NCI-H524 (cell line): ENCODE results near the gene PAX8.
A peak's percentile ranks its signal among the peaks of the same experiment; 100 is the strongest.
"Not testable (repeated sequence)": the region's sequence is repeated elsewhere in the genome, so short reads cannot be mapped to it uniquely, and the experiment has no call there.

ENCODE experiments used
- DNase-seq, 2 experiments: peaks; one replicate each; lab custom pipeline; 2025; lab: John Stamatoyannopoulos, UW

Gene PAX8

DNA sequence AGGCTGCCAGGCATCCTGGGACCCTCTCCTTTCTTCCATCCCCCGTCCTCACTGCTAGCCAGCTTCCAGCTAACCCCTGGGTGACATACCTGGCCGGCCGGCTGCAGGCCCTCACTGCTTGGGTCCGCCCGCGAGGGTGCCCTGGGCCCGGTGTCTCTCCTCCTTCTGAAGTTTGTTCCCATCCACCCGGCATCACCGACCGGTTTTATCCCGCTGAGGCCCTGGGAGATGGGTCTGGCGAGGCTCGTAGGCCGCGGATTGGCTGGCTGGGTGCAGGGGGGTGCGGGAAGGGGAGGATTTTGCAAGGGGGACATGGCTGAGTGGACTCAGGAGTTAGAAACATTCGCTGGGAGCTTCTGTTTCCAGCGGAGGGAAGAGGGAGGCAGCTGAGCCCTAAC is at the start of gene PAX8:
Gene PAX8 (minus strand): TSS at position 180 of the 398 bp plus-strand sequence. CDS start 527 bp downstream, outside the sequence.
- DNase-seq, result no peak

DNA sequence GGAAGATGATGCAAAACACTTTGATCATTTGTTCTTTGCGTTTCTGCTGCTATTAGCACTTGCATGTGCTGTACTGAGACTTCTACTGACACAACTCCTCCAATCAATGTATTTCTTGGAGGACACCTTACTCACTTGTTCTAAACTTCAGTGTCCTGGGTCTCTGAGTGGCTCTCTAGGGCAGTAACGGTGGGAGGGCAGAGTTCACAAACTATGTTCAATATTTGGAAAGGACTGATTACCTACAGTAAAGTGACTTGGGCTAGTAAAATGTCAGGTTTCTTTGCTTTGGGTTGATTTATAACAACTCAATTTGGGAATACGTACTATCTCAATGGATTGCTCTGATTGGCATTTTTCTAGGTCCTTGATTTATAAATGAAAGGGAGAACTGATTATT is 49.3 kb upstream of the PAX8 start:
- no peak for DNase-seq

DNA sequence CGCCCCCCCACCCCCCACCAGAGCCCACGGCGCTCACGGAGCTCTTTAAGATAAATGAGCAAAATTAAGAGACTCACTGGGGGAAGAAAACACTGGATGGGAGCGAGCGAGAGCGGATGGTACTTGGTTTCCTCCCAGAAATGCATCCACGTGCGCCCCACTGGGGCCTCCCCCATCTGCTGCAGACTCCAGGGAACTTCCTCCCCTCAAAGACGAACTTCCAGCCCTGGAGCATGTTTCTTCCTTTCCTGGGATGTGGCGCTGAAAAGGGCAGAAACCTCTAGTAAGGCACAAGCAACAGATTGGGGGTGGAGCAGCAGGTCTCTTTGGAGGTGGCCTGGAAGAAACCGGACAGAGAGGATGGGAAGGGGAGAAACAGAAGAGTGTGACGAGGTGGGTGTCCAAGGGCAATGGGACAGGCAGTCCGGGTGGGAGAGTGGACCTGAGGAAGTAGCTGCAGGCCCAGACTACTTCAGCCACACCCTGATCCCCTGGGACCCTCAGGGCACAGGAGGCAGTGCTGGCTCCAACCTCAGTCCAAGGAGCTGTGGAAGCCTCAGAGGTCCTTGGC is 46.5 kb upstream of the PAX8 start:
- DNase-seq, result peak; percentile 45 to 55

DNA sequence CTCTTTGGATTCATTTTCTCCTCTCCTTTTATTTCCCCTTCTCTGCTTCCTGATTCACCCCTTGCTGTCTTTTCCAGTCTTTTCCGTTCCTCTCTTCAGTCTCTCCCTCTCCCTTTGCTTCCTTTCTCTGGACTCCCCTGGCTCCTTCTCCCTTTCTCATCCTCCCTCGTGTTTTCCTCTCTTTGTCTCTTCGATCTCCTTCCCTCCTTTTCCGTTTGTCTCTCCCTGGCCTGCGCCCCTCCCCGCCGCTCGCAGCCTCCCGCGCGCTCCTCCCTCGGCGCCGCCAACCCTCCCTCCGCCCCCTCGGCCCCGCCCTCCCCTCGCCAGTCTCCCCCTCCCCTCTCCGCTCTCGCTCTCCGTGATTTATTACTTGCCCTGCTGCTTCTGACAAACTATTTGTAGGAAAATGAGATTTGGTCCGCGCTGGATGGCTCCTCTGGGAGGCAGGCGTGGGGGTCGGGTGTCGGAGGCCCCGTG is 46.0 kb upstream of the PAX8 start:
- peak; percentile 45 to 67 for DNase-seq

DNA sequence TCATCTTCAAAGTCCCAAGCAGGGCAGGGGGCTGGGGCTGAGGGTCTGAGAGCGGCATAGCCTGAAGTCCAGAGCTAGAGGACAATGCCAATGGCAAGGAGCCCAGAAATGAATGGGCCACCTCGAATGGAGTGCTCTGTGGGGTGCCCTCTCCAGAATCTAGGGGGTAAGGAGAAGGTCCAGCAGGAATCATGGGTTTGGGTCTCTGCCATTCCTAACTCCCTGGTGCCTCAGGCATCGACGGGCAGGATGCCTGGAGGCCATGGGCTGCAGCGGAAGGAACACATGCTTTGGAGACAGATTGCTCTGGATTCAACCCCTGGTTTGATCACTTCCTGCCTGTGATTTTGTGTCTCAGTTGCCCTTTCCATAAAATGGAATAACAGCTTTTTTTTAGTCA is 44.4 kb upstream of the PAX8 start:
- DNase-seq, result not testable (repeated sequence)

DNA sequence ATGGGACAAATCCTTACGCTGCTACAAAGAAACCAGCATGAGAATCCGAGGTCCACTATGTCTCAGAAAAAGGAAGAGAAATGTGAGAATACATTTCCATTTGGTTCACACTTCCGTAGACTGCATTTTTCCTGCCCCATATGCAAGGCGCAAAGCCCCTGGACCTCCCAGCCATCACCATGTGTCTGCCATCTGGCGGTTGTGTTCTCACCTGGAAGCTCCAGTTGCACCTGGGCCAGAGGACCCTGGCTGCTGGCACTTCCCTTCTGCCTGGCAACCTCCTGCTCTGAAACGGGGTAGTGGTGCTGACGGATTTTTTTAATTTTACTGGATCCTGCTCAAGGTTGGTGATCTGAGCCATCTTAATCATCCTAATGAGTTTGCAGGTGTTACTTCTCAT is 41.4 kb upstream of the PAX8 start:
- not testable (repeated sequence) for DNase-seq

DNA sequence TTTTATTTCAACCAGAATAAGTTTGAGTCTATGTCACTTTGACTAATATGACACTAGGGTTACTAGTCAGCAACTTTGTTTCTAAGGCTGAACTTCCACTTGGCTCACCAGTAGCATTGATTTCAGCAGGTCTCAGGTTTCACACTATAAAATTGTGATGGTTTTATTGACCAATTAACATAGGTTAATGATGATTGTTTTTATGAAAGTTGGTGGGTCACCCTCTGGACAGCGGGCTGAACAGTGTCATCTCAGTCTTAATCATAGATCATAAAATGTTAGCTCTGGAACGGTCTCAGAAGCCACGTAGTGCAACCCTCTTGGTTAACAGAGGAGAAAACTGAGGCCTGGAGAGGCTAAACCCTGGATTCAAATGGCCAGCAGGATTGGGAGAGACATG is 40.2 kb upstream of the PAX8 start:
- DNase-seq, result not testable (repeated sequence)

DNA sequence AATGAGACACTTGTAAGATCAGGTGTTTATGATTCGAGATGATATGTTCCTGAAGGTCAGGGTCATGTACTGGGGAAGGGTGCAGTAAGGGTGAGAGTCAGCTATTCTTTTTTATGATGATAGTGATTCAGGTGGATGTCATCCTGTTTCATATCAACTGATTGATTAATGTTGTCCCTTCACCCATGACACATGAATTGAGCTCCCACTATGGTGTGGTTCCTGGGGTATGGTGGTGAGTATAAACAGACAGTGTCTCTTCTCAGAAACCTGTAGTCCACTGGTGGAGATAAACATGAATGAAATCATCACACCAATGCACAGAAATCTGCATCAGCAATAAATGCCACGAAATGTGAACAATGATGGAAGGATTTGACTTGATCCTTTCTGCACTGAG is 37.4 kb upstream of the PAX8 start:
- DNase-seq, result no peak

DNA sequence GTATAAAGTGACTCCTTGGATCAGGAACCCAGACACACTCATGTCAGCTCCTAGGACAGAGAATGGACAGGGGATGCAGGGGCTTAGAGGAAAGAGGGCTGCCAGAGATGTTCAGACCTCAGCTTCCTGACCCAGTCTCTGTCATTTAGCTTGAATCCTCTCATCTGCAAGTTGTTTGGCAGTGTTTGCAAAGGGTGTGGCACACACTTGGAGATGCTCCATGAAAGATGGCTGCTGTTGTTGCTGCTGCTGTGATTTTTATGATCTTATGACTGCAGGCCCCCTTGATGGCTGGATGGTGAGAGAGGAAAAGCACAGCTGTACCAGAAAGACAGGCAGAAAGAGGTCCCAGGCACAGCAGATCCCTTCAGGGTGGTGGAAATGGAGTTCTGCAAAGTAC is 35.9 kb upstream of the PAX8 start:
- DNase-seq, result not testable (repeated sequence)

DNA sequence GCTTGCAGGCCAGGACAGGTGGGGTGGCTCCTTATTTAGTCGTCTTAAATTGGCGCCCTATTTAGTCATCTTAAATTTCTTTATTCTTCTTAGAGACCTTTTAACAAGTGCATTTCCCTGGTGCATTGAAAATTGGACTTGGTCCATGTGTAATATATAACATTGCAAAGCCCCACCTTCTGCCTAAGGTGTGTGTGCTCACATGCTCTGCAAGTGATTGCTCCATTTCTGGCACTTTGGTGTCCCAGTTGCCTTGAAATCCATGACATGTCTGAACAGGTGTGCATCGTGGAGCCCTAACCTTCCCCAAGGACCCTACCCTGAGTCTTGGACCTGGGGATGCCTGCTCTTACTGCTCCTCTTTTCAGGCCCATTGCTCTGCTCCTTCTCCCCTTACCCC is 35.5 kb upstream of the PAX8 start:
- DNase-seq, result not testable (repeated sequence)

DNA sequence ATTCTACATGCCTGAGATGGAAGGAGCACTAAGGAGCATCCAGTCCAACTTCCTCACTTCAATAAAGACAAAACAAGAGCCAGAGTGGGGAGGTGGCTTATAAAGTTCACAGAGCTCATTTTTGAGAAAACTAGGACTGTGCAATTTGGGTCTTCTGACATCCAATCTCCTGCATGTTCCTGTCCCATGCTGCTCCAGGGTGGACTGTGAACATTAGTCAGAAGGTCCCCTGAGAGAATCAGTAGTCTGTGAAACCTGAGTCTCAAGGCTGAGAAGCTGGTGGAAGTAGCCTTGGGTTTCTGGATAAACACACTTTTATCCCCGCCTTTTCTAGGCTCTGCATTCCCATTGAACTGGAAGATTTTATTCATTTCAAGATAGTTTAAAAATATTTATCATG is 33.1 kb upstream of the PAX8 start:
- not testable (repeated sequence) for DNase-seq

DNA sequence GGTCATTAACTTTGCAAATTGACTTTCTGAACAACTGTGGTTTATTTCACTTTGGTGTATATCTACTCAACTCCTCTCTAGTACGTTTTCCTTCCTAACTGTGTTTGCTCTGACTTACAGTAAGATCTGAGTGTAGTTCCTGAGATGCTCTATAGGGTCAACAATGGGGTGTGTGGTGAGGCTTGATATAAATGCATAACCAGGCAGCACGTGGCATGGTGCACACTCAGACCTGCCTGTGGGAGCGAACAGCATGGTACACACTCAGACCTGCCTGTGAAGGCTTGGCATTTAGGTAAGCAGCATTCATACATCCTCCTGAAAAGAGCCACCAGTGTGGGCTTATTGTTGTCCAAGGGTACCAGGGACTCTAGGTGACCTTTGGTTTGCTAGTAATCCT is 32.5 kb upstream of the PAX8 start:
- DNase-seq, result not testable (repeated sequence)

DNA sequence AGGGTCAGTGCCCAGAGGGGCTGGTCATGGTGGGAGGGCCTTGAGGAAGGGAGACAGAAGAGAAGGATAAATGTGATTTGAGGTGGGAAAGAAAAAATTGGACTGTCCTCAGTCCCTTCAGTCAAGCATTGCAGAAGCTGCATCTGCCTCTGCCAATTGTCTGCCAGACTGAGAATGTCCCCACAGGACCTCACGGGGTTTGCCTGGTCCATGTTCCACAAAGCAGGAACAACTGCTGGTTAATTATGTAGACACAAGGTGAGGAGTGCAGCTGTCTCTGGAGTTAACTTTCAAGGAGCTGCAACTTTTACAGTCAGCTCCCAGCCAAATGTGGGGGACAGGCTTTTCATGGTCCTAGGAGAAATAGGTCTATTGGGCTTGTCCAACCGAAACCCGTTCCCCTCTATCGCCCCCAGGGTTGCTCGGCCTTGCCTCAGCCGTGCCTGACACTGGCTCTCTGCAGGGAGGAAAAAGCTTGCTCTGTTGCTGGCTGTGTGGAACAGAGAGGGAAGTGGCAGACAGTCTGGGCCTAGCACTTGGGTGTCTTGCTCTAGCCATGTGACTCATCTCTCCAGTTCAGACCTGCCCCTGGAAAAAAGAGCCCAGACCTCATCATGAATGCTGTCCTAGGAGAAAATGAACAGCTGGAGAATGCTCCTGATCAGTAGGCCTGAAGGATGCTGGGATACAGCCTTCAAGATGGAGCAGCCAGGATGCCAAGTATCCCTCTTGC is 31.1 kb upstream of the PAX8 start:
- no peak for DNase-seq

DNA sequence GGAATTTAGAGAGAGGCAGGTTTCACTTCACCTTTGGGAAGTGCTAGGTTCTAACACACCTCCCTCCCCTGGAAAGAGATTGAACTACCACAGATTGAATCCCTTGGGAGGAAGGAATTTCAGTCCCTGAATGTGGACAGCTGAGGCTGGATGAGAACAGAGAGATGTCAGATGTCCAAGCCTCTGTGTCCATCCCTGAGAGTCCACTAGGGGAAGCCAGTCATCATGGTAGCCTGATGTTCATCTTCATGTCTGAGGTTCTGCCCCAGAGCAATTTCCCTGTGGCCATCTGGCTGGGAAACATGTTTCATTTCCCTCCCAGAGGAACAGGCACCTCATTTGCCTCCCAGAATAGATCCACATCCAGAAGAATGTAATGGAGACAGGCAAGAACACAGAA is 30.1 kb upstream of the PAX8 start:
- DNase-seq, result not testable (repeated sequence)

DNA sequence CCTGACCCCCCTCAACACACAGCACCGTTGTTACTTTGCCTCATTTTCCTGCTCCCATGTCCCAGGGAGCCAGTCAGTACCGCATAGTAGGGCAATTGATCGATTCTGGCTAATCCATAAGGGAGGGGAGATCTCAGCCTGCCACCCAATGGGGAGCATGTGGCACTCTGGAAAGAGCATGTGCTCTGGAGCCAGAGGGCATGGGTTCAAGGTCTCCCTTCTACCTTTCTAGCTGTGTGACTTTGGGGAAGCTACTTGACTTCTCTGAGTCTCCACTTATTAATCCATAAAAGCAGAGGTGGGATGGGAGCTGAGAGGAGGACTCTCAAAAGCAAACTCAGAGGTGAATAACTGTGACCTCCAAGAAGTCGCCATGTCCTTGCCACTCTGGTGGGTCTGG is 27.5 kb upstream of the PAX8 start:
- not testable (repeated sequence) for DNase-seq

DNA sequence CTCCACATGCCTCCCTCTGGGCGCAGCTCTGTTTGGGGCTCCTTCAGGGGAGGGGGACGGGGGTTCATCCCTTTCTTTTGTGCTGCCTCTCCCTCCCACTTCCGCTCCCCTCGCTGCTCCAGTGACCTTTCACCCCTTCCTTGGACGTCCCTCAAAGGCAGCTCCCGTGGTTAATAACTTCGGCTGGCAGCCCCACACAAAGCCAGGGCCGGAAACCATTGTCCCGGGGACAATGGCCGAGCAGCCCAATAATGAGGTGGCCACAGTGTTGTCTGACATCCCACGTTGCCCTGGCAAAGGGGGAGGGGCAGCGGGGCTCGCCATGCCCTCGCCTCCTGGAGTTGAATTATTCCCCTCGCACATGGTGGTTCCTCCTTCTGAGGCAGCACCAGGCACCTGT is 27.0 kb upstream of the PAX8 start:
- DNase-seq, result not testable (repeated sequence)

DNA sequence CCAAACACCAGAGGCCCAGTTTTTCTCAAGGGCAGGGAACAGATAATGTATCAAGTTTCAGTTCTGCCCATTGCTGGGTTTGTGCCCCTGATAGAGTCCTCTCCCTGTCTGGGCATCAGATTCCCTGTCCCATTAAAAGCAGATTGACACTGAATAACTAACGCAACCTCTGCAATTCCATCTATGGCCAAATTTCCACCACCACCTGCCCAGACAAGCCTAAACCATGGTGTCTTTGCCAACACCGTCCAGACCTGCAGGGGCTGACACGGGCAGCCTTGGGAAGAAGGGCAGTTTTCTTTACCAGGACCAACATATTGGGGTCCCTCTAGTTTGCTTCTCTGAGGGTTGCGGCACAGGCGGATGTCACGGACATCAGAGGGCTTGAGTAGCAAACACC is 26.4 kb upstream of the PAX8 start:
- no peak for DNase-seq

DNA sequence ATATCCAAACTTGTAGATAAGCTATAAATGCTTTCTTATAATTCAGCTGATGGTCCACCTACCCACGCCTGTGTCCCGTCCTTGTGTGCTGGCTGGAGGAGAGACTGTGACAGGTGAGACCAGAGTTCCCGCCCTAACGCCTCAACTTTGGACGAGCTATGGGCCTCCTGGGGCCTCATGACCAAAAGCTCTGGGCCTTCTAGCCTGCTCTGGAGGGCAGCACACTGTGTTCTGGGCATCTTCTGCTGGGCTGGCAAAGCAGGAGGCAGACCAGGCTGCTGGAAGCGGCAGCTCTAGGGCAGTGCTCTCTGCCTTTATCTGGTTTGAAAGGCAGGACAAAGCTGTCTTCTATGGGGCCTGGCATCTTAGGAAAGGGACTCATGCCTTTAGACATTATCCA is 26.0 kb upstream of the PAX8 start:
- DNase-seq, result no peak

DNA sequence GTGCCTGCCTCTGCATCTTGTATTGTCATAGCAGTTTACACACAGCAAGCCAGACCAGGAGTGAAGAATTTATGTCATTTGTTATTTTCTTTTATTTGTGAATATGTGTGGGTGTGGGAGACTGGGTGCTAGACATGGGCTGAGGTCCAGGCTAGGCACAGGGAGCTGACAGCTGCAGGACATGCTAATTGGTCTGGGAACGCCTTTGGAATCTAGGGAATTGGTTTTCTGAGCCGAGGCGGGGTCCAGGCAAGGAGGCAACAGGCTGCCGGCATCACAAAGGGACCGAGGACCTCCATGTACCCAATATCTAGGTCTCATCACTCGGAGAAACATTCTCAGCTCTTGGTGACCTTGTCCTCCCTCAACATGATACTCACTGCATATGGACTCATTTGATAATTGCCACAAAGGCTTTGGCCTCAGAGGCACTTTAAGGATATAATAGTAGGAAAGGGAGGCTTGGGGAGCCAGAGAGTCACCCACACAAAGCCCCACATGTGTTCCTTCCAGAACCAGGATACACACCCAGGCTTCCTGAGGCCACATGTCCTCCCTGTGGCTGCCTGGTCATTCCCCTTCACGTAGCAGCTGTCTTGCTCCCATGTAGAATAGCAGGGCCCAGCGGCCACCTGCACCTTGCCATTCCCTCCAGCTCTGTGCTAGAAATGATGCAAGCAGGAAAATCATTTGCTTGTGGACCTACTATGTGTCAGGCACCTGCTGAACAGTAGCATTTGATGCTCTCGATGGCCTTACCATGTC is 23.7 kb upstream of the PAX8 start:
- not testable (repeated sequence) for DNase-seq

DNA sequence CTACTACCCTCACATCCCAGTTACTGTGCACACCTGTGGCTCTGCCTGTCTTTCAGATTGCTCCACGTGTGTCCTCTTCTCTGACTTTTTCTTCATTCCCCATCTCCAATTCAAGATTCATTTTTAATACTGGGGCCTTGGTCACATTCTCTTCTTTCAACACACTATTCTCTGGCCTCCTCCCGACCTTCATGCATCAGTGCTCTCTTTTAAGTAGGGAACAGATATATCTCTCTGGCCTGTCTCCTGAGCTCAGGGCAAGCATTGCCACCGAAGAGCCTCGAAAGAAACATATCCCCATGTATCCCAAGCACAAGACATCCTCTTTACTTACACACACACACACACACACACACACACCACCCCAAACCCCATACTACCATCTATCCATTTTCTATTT is 21.6 kb upstream of the PAX8 start:
- no peak for DNase-seq

DNA sequence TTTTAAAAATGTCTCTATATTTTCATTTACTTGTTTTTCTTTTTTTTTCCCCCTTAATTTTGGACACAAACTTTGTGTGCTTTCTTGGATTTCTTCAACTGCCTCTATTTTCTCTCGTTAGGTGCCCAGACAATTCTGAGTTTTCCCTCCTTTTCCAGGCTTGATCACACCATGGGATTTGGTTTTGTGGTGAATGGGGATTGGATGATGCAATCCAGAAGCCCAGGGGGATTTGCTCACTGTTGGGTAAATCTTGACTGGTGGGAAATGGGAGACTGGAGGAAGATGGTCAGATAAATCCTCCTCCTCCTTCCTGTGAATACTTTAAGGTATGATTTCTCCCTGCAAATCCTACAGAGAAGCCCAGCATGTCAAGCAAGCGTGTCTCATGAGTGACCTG is 19.5 kb upstream of the PAX8 start:
- DNase-seq, result no peak

DNA sequence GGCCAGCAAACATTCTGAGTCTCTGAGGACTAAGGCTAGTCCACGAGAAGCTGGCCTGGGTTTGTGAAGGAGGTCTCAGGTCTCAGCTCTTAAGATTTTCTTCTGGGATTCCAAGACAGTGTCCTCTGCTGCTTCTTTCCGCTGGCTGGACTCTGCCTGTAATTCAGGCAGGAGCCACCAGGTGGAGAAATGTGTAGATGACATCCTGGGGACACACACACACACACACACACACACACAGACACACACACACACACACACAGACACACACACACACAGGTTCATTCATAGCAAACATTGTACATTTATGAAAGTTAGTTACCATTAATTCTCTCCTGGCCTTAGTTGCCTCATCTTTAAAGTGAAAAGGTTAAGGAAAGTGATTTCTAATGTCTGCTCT is 18.9 kb upstream of the PAX8 start:
- not testable (repeated sequence) for DNase-seq

DNA sequence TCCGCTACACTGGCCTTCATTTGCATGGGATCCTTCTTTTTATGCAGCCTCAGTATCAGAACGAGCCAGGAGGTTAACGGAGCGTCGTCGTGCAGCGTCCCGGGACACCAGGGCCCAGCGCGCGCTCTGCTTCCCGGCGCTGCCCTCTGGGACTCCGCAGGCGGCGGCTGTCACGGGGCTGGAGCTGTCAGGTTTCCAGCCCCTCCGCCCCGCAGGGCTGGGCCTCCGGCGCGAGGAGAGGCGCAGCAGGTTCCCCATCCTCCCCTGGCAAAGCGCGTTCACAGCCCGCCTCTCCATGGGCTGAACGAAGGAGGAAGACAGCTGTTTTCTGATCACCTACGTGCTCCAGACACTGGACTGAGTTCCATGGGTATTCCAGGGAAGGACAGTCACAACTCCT is 12.5 kb upstream of the PAX8 start:
- no peak for DNase-seq
